Nucleus accumbens (tissue), 56 donors: Measurements from ENCODE around the gene ATIC.
"Not testable (repeated sequence)": the region's sequence is repeated elsewhere in the genome, so short reads cannot be mapped to it uniquely, and the experiment has no call there.

Experiments used
- DNase-seq, 56 donors: peaks; one replicate each; lab custom pipeline; 2025; lab: John Stamatoyannopoulos, UW

The ATIC gene

GRCh38 chr2:215311625-215312396 is at the start of gene ATIC:
Gene ATIC (plus strand): TSS chr2:215312059. CDS start chr2:215312143, 84 bp downstream.
- DNase-seq, result peak in 55 of 56 donors; percentile 52 to 95 (median 87)

- DNase-seq, result no peak
These were observed 49.6 kb upstream of the ATIC start for GRCh38 chr2:215262303-215262702.

GRCh38 chr2:215262741-215263362 is 49.0 kb upstream of the ATIC start:
- DNase-seq, result no peak

- no peak for DNase-seq
These were observed 47.5 kb upstream of the ATIC start for GRCh38 chr2:215264374-215264773.

- peak in 36 of 56 donors; percentile 1 to 80 (median 28) for DNase-seq
These were observed 42.3 kb upstream of the ATIC start for GRCh38 chr2:215269397-215270117.

- no peak for DNase-seq
These were observed 41.8 kb upstream of the ATIC start for GRCh38 chr2:215270118-215270451.

GRCh38 chr2:215271446-215271845 is 40.4 kb upstream of the ATIC start:
- no peak for DNase-seq

- DNase-seq, result no peak
These were observed 38.9 kb upstream of the ATIC start for GRCh38 chr2:215272918-215273317.

GRCh38 chr2:215274829-215275228 is 37.0 kb upstream of the ATIC start:
- no peak for DNase-seq

GRCh38 chr2:215275824-215276223 is 36.0 kb upstream of the ATIC start:
- DNase-seq, result no peak

GRCh38 chr2:215277944-215278343 is 33.9 kb upstream of the ATIC start:
- DNase-seq, result no peak

- DNase-seq, result no peak
These were observed 31.5 kb upstream of the ATIC start for GRCh38 chr2:215280326-215280725.

- DNase-seq, result no peak
These were observed 28.6 kb upstream of the ATIC start for GRCh38 chr2:215283221-215283620.

GRCh38 chr2:215286309-215286708 is 25.6 kb upstream of the ATIC start:
- no peak for DNase-seq

- DNase-seq, result no peak
These were observed 23.6 kb upstream of the ATIC start for GRCh38 chr2:215288112-215288815.

GRCh38 chr2:215290980-215291599 is 20.8 kb upstream of the ATIC start:
- no peak for DNase-seq

GRCh38 chr2:215293879-215294278 is 18.0 kb upstream of the ATIC start:
- DNase-seq, result no peak

GRCh38 chr2:215299337-215299859 is 12.5 kb upstream of the ATIC start:
- no peak for DNase-seq

- DNase-seq, result no peak
These were observed 9.9 kb upstream of the ATIC start for GRCh38 chr2:215301994-215302393.

- DNase-seq, result not testable (repeated sequence)
These were observed 617 bp upstream of the ATIC start for GRCh38 chr2:215311259-215311624.
